NOMO-1 (cell line): ENCODE data around the gene TMEM132D.

Source experiments
- DNase-seq, 2 experiments: peaks; one replicate each; lab custom pipeline; 2025; ENCODE audit not compliant: unreplicated experiment in 2 of 2; lab: John Stamatoyannopoulos, UW

Gene TMEM132D

DNA sequence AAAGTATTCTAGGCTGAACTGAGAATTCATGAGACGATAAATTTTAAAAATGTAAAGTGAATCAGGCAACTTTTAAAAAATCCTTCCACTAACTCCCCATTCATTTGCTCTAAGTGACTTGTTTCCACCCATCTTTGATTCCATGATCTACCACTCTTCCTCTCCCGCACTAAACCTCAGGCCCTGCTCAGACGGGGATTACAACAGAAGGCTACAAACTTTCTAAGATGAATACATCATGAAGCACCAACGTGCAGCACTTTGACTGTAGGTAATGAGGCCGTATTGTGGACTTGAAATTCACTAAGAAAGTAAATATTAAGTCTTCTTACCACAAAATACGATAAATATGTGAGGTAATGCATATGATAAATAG, 30.0 kb downstream of the TMEM132D start:
- DNase-seq, result no peak

DNA sequence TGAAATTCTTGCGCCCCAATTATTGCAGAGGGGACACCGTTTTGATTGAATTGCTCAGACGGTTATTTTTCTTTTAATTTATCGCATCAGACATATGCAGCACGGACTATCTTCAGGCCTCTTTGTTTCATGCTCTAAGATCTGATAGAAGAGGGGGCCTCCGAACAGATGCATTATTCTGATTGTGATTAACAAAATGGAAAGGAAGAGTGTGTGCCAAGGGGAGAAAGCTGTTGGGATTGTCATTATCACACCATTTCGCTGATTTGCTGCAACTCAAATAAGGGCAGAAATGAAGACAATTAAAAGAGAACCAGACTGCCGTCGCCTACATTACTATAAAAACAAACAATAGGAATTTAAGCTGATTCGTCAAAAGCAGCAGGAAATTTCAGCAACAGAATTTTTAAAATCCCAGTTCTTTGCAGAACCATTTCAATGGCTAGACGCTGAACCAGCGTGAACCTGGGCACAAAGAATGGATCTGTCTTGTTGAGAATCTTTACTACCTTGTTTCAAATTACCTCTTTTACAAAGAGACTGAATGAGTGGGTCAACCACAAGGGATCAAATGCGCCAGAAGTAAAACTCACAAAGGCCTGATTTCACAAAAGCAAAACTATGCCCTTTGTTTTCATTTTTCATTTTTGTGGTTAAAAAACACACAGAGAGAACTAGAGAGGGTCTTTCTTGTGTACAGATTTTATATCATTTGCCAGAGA, 30.6 kb downstream of the TMEM132D start:
- no peak for DNase-seq

DNA sequence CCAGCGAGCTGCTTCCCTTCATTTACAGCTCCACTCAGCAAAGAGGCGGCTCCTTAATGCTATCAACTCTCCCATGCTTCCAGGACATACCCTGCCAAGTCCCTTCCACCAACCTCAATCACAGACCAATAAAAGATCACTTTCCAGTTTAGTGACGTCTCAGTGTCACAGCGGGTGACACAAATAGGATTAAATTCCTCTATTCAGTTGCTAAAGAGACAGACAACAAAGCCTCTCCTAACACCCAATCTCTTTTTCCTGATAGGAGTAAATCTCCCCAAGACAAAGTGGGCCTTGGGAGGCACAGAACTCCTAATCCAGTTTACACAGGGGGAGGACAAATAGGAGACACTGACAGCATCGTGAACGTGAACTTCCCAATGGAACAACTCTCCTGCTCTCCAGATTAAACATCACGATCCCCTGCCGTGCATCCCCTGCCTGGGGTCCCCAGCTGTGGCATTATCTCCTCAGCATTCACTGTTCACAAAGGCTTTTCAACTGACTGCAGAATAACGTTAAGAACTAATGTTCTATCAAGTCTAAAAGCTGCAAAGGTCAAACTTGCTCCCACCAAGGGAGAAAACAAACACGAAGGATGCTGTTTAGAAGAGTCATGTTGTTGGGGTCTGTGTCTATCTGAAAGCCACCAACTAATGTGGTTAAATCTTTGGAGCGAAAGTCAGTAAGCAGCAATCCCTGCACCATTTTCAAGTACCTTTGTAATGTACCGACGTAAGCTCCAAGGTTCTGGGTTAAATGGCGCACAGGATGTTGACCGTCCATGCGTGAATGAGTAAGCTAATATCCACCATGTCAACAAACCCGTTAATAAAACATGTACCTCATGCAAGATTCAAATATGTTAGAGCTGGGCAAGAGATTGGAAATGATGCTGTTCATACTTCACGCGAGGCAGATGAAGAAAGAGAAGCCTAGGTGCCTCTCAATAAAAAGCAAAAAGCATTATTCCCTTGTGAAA, 31.5 kb downstream of the TMEM132D start:
- DNase-seq, result no peak

DNA sequence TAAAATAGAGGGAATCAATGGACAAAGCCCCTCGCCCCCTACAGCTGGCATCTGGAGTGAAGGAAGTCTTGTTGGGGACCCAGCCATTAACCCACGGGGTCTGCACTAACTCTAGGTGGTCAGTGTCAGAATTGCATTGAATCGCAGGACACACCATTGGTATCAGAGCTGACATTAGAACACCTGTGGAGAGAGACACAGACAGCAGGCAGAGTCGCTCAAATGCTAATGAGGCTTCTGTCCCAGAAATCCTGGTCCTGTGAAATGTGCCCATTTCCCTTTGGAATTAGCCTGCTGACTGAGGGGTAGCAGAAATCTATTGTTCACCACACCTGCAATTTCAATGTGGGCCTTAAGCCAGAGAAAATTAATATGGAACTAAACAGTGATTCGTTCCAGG, 33.0 kb downstream of the TMEM132D start:
- no peak for DNase-seq

DNA sequence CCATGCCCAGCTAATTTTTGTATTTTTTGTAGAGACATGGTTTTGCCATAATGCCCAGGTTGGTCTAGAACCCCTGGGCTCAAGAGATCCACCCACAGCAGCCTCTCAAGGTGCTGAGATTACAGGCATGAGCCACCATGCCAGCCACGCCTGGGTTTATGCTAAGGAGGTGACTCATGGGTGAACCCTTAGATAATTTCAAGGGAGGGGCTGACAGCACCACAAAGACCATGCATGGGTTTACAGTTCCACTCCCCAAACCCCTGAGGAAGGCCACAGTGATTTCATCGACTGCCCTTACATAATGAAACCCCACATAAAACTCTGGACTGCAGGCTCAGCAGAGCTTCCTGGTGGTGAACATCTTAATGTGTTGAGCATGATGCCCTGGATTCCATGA, 33.7 kb downstream of the TMEM132D start:
- no peak for DNase-seq

DNA sequence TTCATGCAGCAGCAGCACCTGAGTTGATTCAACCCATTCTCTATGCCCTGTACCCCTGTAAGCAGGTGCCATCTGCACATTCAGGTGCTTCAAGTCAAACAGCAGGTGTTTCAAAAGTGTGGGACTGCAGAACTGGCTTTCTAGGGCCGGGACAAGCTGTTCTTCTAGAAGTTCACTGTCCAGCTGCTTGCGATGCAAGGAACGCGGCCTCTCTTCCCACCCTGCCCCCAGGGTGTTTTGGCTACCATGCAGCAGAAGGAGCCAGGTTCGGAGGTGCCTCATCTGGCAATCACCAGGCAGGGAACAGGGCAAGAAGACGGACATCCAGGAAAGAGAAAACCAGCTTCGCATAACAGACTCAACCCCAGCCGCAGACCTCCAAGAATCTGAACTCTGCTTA, 35.2 kb downstream of the TMEM132D start:
- no peak for DNase-seq

DNA sequence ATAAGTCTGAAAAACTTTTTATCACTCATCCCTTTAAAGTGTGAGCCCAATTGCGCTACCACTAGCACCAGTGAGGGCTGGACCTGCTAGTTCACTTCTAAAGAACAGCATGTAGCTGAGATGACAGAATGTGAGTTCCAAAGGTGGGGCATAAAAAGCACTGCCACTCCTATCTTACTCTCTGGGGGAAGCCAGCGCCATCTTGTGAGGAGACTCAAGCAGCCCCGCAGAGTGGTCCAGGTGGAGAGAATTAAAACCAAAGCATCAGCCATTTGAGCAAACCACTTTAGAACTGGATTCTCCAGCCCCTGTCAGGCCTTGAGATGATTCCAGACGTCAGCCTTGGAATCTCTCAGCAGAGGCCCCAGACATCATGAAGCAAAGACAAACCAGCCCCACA, 39.9 kb downstream of the TMEM132D start:
- no peak for DNase-seq

DNA sequence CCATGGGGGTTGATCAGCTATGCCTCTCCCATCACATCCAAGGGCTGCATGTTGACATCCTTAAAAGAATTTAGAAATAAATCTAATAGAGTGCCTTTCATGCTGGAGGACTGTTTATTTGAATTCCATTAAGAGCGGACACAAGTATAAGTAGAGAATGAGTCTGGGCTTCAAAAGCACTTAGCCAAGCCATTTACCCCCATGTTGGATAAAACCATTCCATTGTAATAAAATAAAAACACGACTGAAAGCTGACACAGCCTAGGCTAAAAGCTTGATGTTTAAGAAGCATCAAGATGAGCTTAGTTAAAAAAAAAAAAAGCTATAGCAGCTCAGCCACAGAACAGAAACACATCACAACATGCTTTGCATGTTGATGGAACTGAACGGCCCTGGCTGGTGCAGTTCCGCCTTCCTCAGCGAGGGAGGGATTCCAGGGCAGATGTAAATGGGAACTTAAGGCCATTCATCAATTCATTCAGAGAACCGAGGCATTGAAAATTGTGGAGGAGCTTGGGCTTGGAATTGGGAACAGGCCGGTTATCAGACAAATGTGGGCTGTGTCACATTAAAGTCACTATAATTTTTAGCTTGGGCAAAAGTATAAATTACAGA, 41.2 kb downstream of the TMEM132D start:
- DNase-seq, result no peak

DNA sequence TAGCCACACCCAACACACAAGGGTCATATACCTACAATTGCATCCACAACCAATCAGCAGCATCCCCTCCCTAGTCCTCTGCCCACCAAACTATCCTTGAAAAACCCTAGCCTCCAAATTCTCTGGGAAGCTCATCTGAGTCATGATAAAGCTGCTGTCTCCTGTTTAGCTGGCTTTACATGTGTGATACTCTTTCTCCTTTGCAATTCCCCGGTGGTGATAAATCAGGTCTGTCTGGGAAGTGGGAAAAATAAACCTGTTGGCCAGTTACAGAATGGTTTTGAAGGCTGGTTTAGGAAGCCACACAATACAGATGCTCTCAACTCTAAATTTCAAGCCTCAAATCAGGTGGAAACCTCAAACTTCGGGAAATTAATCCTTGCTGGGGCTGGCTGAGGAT, 41.9 kb downstream of the TMEM132D start:
- no peak for DNase-seq

DNA sequence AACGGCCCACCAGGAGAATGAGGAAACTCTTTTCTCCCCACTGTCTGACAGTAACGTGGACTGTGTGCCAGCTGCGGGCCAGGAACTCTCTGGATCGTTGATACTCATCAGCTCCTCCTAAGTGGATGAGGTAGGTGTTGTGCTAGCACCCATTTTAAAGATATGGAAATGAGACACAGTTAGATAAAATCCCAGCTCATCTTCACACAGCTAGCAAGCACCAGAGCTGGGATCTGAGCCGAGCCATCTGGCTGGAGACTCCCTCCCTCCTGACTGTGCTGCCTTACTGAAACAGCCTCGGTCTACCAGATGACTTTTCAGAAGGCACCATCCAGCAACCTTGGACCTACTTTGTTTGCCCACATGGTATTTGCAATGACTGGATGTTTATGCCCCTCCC, 49.2 kb downstream of the TMEM132D start:
- DNase-seq, result no peak

DNA sequence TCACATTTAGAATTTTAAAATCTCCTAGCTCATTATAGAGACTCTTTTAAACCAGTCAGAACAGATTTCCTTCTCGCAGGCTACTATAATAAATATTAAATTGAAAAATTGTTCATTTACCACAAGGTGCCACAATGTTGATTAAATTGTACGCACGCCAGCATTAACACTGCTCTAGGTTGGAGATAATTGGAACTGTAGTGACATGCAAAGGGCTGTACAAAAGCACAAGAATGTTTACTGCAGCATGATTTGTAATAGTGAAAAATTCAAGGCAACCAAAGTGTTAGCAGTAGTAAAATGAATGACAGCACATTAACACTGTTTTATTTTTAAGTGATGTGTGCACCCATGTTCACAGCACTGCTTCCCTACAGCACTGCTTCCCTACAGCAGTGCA, 52.5 kb downstream of the TMEM132D start:
- DNase-seq, result no peak

DNA sequence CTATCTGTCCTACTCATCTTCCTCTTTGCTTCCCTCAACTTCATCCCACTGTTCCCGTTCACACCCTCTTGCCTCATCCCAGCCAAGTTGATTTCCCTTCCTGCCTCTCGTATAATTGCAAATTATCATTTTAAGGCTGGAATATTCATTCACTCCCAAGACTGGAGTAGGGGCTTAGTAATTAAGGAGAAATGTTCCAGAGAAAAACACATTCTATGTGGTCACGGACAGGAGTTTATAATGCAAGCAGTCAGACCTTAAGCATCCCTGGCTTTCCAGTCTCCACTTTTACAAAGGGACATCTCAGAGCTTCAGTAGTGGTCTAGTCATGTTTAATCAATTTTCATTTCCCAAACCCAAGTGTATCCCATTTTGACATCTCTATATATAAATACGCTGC, 54.9 kb downstream of the TMEM132D start:
- DNase-seq, result no peak

DNA sequence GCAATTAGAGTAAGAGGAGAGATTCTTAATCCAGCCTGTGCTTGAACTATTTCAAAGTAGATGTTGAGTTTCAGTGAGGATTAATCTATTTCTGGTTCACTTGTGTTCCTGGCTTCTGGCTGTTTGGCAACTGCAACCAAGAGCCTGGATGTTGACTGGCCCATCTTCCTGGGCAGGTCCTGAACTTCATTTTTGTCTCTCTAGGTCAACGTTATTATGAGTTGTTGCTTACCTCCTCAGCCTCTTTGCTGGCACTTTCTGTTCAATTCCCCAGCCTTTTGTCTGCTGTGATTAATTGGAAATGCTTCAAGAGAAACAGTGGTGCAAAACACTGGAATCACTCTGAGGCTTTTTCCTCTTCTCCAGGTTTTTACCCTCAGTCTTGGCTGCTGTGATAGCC, 56.8 kb downstream of the TMEM132D start:
- no peak for DNase-seq

DNA sequence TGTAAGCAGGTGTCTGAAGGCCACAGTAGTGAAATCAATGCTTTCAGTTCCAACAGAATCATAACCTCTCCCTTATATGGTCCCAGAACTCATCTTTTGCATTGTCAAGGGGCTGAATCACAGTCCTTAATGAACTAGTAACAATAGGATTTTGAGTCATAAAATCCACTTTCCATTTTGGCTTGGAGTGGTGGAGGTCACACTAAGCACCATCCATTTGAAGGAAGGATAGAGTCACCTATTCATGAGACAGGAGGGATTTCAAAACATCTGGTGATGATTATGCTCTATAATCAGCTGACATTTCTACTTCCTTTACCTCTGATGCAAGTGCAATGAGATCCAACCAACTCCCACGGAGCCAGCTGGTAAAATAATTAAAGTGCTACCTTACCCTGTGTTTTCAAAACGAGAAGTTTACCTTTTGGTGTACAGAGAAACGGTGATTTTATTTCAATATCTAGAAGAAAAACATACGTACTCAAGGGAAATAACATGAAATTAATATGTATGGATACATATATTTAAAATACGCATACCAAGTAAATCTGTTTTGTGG, 59.1 kb downstream of the TMEM132D start:
- DNase-seq, result no peak

DNA sequence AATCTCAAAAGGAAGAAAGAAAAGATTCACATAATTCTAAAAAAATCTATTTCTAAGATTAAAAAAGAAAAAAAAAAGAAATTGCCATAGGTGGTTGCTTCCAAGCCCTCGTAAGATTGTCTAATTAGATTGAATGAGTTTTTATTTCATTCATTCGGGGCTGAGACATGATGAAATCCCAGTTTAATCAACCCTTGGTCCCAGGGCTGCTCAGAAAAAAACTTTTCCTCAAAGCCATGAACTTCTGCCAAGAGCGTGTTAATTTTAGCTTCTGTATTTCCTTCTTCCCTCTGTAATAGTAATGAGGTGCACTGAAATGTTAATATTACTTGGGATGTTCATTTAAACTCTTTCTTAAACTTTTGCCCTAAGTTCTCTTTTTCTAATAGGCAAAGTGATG, 62.6 kb downstream of the TMEM132D start:
- DNase-seq, result no peak

DNA sequence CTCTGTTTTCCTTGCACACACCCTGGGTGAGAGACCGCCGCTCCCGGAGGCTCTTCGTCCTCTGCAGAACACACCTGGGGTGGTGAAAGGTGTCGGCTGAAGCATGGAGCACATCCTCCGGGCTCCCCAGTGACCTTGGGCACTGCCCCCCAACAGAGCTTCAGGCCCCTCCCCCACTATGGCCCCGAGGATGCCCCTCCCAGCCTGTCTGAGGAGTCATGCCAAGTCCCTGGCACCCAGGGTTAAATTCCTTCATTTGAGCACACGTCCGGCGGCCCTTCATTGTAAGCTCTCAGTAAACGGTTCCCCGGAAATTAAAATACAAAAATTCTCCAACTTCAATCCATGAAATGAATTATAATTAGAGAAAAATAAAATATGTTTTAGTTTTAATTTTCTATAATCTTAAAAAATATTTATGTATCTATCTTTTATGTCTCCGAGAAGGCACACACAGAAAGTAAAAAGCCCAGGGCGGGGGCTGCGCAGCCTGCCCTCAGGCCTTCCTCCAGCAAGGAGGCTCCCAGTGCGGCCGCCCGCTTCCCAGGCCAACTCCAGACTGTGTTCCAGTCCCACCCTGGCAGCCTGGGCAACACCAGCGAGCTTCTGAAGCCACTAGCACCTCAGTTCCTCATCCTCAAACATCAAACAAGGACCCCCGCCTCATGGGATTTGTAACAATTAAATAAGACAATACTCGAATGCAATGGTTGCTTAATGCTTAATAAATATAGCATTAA, 63.5 kb downstream of the TMEM132D start:
- no peak for DNase-seq

DNA sequence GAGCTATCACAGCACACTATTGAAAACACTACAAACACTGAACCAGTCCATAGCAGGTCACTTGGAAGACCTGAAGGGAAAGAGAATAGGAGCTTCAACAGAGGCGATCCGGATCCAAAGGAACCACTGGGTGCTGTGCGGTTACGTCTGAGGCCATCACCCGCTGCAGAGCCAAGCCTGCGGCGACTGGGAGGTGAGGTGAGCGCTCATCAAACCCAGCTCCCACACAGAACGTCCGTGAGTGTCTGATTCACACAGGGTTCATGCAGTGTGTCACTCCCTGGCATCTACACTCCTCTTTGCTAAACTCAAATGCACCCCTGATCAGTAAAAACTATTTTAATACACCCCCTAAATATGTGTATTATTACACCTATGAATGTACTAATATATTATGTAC, 64.1 kb downstream of the TMEM132D start:
- DNase-seq, result no peak

DNA sequence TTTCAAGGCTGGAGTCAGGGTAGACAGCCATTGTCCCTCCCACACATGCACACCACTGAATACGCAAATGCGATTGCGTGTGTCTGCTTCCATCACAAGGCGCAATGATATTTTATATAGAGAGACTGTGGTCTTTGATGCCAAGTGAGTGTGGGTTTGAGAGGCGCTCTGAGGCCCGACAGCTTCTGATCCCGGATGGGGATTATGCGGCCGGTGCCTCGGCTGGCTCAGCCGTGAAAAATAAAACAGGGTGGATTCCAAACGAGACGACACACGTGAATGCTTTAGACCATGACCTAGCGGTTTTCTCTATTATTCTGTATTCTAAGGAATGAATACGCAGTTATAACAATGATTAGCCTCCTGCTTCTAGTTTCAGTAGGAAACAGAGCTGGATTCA, 72.5 kb downstream of the TMEM132D start:
- DNase-seq, result no peak

DNA sequence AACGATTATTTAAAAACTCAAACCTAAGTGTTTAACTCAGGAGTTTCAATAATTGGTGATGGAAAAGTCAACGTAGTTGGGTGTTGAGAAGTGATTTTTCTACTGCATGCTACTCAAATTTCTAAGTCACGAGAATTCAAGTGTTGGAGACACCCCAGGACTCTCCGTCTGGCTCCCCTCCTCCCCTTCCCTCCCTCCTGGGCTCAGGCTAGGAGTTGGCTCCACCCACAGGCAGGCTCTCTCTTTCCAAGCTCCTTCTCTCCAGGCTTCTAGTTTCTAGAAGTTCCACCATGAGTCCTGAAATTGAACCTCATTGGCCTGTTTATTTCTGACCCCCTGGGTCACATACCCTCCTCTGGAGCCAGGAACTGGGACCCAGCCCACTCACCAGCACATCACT, 73.0 kb downstream of the TMEM132D start:
- DNase-seq, result no peak

DNA sequence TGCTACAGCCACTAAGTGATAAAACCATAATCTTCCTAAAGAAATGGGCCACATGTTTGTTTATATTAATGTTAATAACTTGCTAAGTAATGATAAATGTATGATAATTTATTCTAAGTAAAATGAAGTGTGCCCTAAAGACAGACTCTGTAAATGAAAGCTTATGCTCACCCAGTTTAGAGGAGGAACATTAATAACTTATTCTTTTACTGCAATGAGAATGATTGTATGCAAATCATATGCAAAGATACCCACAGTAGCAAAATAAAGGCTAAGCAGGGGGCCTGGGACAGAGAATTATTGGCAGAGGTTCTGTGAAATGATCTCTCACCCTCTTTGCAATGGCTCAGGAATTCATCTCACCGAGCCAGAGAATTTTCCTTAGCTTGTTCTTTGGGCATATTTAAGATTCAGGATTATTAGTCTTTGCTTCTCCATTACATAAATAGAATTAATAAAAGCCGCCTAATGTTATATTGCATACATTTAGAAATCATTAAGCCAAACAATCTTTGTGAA, 75.9 kb downstream of the TMEM132D start:
- DNase-seq, result no peak
